TTC549 (cell line): ENCODE results near the gene GSTT4.
"Not testable (repeated sequence)": the region's sequence is repeated elsewhere in the genome, so short reads cannot be mapped to it uniquely, and the experiment has no call there.

Source experiments
- FAIRE-seq: peaks from 2 replicates; lab custom pipeline; 2012; peaks lifted over from hg19 to GRCh38; lab: Jason Lieb, UNC

Gene GSTT4

GRCh38 chr22:23986538-23987178 lies 18.6 kb downstream of the GSTT4 start:
- FAIRE-seq, result not testable (repeated sequence)

- not testable (repeated sequence) for FAIRE-seq
Observed at GRCh38 chr22:23986089-23986488, 19.2 kb downstream of the GSTT4 start.

- FAIRE-seq, result no peak
Observed at GRCh38 chr22:23984430-23984829, 20.8 kb downstream of the GSTT4 start.

- not testable (repeated sequence) for FAIRE-seq
Observed at GRCh38 chr22:23980567-23980966, 24.7 kb downstream of the GSTT4 start.

GRCh38 chr22:23979557-23980240 lies 25.6 kb downstream of the GSTT4 start, which contains the start of gene GSTT2:
GSTT2 (plus strand) TSS chr22:23980134.
- not testable (repeated sequence) for FAIRE-seq

- not testable (repeated sequence) for FAIRE-seq
Observed at GRCh38 chr22:23977304-23977703, 27.9 kb downstream of the GSTT4 start.

GRCh38 chr22:23974836-23975352 lies 30.4 kb downstream of the GSTT4 start:
- FAIRE-seq, result not testable (repeated sequence)

- not testable (repeated sequence) for FAIRE-seq
Observed at GRCh38 chr22:23974345-23974744, 30.9 kb downstream of the GSTT4 start, which contains the start of gene DDT. DDT (minus strand) TSS chr22:23974441; CDS start chr22:23974414, 27 bp downstream.

GRCh38 chr22:23971927-23972326 lies 33.3 kb downstream of the GSTT4 start:
- not testable (repeated sequence) for FAIRE-seq

GRCh38 chr22:23970816-23971486 lies 34.3 kb downstream of the GSTT4 start:
- no peak for FAIRE-seq

- no peak for FAIRE-seq
Observed at GRCh38 chr22:23970201-23970641, 35.0 kb downstream of the GSTT4 start.

- FAIRE-seq, result no peak
Observed at GRCh38 chr22:23969071-23969470, 36.2 kb downstream of the GSTT4 start.

- not testable (repeated sequence) for FAIRE-seq
Observed at GRCh38 chr22:23966568-23966967, 38.7 kb downstream of the GSTT4 start, which contains the start of gene DDTL. DDTL (plus strand) TSS chr22:23966888; CDS start chr22:23966915, 27 bp downstream.

GRCh38 chr22:23966094-23966493 lies 39.2 kb downstream of the GSTT4 start:
- not testable (repeated sequence) for FAIRE-seq

GRCh38 chr22:23961084-23961771 lies 44.0 kb downstream of the GSTT4 start, which contains the start of gene GSTT2B:
GSTT2B (minus strand) TSS chr22:23961195; CDS start chr22:23961131, 64 bp downstream.
- FAIRE-seq, result not testable (repeated sequence)

- not testable (repeated sequence) for FAIRE-seq
Observed at GRCh38 chr22:23956301-23956900, 48.9 kb downstream of the GSTT4 start.

GRCh38 chr22:23955886-23956285 lies 49.4 kb downstream of the GSTT4 start:
- FAIRE-seq, result not testable (repeated sequence)

GRCh38 chr22:23954991-23955305 lies 50.3 kb downstream of the GSTT4 start:
- FAIRE-seq, result not testable (repeated sequence)

- not testable (repeated sequence) for FAIRE-seq
Observed at GRCh38 chr22:23954193-23954990, 50.9 kb downstream of the GSTT4 start.

- not testable (repeated sequence) for FAIRE-seq
Observed at GRCh38 chr22:23953485-23953884, 51.8 kb downstream of the GSTT4 start.
